Adrenal gland (tissue), 5 donors: ENCODE measurements around the gene SAMD1.

ENCODE experiments used
- POLR2A ChIP-seq, 2 donors: fragments of 450-650 bp; IDR thresholded peaks; one replicate each; pipeline ENCODE4 v1.6.1; 2017; ENCODE audit warnings: antibody characterized with exemption in 2 of 2, mild to moderate bottlenecking in 2 of 2, moderate library complexity in 1 of 2
- TF ChIP-seq, protein P1 (sequence below), 6 experiments: fragments of 450-650 bp in 4 of 6; fragments of 200-600 bp in 2 of 6; sonication (generic) in 1 of 6; IDR thresholded peaks; 1 replicate in 5 of 6; 2 replicates in 1 of 6; pipeline versions ENCODE4 v1.5.1 to v1.8.0; 2016 to 2021; ENCODE audit warnings: antibody characterized with exemption in 6 of 6, mild to moderate bottlenecking in 2 of 6, moderate library complexity in 1 of 6
- donor health status: DM: no; HTN: no; CAD: no.

GRCh38 chr19:14119146-14119545, 28.6 kb upstream of the SAMD1 start:
- TF ChIP-seq, protein P1, sequence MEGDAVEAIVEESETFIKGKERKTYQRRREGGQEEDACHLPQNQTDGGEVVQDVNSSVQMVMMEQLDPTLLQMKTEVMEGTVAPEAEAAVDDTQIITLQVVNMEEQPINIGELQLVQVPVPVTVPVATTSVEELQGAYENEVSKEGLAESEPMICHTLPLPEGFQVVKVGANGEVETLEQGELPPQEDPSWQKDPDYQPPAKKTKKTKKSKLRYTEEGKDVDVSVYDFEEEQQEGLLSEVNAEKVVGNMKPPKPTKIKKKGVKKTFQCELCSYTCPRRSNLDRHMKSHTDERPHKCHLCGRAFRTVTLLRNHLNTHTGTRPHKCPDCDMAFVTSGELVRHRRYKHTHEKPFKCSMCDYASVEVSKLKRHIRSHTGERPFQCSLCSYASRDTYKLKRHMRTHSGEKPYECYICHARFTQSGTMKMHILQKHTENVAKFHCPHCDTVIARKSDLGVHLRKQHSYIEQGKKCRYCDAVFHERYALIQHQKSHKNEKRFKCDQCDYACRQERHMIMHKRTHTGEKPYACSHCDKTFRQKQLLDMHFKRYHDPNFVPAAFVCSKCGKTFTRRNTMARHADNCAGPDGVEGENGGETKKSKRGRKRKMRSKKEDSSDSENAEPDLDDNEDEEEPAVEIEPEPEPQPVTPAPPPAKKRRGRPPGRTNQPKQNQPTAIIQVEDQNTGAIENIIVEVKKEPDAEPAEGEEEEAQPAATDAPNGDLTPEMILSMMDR (IDR thresholded peaks at IDR 0.05): no peak
- TF ChIP-seq POLR2A (IDR thresholded peaks at IDR 0.05): no peak
